ENCODE results near the gene KIAA0319L.

- no peak for TF ChIP-seq CTCF (IDR thresholded peaks at IDR 0.05)
- TF ChIP-seq POLR2A (IDR thresholded peaks at IDR 0.05): no peak
Observed at GRCh38 chr1:35567947-35568558, 10.8 kb upstream of the KIAA0319L start.

Measured in uterus (tissue), 2 donors.